T-helper 2 cell treated with Interferon-gamma antibody and Interleukin-4, amounts not matched to agents 5 μg/mL and 100 μg/mL, for 36 hours (primary cell): Measurements from ENCODE around the gene CPZ.
"Not testable (repeated sequence)": the region's sequence is repeated elsewhere in the genome, so short reads cannot be mapped to it uniquely, and the experiment has no call there.

Source experiments
- DNase-seq: peaks from one replicate; pipeline ENCODE4 v3.0.0; 2021; ENCODE audit warnings: low spot score
- H3K27ac Mint-ChIP-seq: one replicate; pipeline ENCODE4 v1.8.0; 2021; ENCODE audit warnings: mild to moderate bottlenecking, mixed read lengths
- H3K27me3 Mint-ChIP-seq: one replicate; pipeline ENCODE4 v1.8.0; 2021; ENCODE audit warnings: low read depth, mixed read lengths
- H3K36me3 Mint-ChIP-seq: one replicate; pipeline ENCODE4 v1.8.0; 2021; ENCODE audit warnings: low read depth, mixed read lengths
- H3K4me1 Mint-ChIP-seq: one replicate; pipeline ENCODE4 v1.8.0; 2021; ENCODE audit warnings: low read depth, mixed read lengths
- H3K4me3 Mint-ChIP-seq: one replicate; pipeline ENCODE4 v1.8.0; 2022; ENCODE audit warnings: mild to moderate bottlenecking, moderate library complexity, mixed read lengths
- H3K9me3 Mint-ChIP-seq: one replicate; pipeline ENCODE4 v1.8.0; 2021; ENCODE audit warnings: mixed read lengths

CPZ gene

DNA sequence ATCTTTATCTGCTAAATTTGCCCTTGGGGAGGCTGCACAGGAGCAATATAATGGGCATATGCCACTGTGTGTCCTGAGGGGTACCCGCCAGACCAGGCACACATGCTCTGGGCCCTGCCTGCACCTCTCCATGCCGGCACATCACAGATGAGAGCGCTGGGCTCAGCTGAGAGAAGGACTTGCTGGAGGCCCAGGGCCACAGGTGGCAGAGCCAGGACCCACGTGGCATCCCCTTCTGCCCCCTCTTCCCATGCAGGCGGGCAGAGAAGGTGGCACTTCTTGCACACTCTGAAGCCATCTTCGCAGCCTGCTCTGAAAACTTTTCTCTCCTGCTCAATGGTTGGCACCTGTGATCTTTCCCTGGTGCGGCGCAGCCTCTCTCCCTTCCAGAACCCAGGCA lies 20.1 kb downstream of the CPZ start:
- no peak overlapping the region for H3K4me3 Mint-ChIP-seq
- H3K36me3 Mint-ChIP-seq: no peaks in the 10 kb centered on the region
- H3K27me3 Mint-ChIP-seq: no peaks in the 10 kb centered on the region
- no peak for DNase-seq
- no peak overlapping the region for H3K27ac Mint-ChIP-seq
- no peaks in the 10 kb centered on the region for H3K4me1 Mint-ChIP-seq
- no peaks in the 10 kb centered on the region for H3K9me3 Mint-ChIP-seq

DNA sequence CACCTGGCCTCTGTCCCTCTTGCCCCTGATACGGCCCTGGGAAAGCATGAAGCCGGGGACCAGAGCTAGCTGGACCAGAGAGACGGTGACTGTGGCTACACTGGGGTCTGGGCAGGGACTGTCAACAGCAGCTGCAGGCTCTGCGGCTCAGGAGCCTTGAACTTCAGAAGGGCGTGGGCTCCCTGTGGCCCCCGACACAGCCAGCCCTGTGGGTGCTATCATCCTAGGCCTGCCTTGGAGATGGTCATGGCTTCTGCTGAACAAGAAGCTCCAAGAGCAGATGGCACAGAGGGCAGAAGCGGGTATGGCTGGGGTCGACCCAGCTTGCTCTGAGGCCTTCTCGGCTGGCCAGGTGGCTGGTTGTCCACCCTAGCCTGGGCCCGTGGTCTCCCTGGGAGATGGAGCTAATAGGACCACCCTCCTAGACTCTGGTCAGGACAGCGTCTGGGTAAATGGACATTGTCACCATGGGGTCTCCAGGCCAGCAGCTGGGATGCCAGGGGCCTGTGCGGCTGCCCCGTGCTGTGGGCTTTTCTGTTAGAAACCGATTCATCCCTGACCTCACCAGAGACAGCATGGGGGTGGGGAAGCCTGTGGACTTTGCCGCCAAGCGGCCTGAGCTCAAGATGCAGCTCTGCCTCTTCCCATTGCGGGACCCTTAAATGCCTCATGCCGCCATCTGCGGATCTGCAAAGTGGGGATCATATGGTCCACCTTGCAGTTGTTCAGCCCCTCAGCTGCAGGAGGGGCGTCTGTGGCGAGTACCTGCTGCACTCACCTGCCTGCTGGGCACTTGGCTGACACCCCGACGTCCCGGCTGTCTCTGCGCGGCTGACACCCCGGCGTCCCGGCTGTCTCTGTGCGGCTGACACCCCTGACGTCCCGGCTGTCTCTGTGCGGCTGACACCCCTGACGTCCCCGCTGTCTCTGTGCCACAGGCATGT lies 21.1 kb downstream of the CPZ start:
- Mint-ChIP-seq H3K9me3 (no peaks in the 10 kb centered on the region), H3K4me3 (no peak overlapping the region), H3K36me3 (no peaks in the 10 kb centered on the region), H3K27me3 (no peaks in the 10 kb centered on the region), H3K4me1 (no peaks in the 10 kb centered on the region), H3K27ac (no peak overlapping the region)
- DNase-seq: no peak

DNA sequence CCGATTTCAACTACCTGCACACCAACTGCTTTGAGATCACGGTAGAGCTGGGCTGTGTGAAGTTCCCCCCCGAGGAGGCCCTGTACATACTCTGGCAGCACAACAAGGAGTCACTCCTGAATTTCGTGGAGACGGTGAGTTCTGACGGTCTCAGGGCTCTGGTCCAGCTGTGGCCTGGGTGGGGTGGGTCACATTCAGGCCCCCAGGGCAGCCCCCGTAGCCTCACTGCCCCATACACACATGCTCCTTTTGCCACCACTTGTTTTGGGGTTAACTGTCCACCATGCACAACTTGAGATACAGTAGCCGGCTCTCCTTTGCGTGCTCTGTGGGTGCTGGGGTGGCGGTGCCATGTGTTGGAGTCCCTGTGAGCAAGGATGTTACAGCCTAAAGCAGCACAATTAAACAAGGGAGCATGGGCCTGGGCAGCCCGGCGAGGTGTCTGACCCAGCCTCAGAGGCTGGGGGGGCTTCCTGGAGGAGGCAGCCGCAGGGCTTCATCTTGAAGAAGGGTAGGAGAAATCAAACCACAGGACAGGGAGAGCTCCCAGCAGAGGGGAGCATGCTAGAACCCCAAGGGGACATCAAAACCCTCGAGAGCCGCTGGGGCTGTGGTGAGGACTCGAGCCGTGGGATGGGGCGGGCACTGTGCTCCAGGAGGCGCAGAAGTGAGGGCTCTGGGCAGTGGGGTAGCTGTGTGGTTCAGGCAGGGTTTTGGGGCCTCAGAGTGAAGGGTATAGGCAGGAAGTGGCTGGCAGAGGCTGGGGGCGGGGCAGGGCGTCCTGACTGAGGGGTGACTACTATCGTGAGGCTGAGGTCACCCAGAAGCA lies 22.0 kb downstream of the CPZ start:
- H3K4me3 Mint-ChIP-seq: no peak overlapping the region
- H3K9me3 Mint-ChIP-seq: no peaks in the 10 kb centered on the region
- H3K4me1 Mint-ChIP-seq: no peaks in the 10 kb centered on the region
- no peak for DNase-seq
- H3K27ac Mint-ChIP-seq: no peak overlapping the region
- H3K36me3 Mint-ChIP-seq: no peaks in the 10 kb centered on the region
- no peaks in the 10 kb centered on the region for H3K27me3 Mint-ChIP-seq

DNA sequence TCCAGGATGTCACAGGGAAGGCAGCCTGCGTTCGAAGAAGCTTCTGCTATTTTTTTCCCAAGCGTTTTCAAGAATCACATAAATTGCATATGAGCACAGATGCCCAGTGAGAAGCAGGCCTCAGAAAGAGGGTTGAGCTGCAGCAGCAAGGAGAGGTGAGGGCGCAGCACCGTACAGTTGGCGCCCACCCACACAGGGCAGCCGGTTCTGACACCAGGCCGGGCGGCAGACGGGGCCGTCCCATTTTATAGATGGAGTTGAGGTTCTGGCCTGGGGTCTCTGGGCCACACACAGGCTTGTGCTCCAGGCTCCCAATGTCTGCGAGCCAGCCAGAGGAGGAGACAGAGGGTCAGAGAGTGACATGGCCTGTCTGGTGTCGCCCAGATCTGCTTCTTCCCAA lies 22.8 kb downstream of the CPZ start:
- no peaks in the 10 kb centered on the region for H3K9me3 Mint-ChIP-seq
- H3K27ac Mint-ChIP-seq: no peak overlapping the region
- no peak overlapping the region for H3K4me3 Mint-ChIP-seq

DNA sequence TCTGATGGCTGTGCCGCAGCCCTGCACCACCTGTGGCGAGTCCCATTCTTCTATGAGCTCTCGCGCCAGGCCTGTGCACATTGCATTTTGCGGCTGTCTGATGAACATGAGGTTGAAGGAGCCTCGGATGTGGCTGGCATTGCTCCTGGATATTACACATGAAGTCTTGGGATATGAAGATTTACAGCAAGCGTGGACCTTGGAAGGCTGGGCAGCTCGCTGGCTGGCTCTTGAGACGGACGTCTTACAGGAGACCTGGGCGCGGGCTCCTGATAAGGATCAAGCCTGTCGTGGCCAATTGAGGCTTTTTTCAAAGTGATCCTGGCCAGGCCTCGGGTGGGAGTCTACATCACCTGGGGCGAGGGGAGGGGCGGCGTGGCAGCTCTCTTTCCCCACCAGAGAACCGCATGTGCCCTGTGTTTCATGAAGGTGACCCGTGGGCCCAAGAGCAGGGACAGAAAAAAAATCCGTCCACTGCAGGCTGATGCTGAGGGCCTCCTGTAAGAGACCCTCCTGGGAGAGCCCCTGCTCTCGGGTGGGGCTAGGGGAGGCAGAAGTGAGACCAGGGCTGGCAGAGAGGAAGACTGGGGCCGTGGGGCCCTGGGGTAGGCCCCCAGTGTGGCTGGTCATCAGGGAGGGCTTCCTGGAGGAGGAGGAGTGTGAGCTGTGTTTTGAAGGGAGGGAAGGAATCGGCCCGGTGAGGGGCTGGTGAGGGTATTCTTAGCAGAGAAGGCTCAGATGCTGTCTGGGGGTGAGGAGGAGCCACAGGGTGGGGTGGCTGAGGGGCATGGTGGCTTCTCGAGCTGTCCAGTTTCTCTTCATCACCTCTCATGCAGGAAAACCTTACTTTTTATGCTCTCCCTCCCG lies 23.6 kb downstream of the CPZ start:
- no peaks in the 10 kb centered on the region for H3K9me3 Mint-ChIP-seq
- H3K27me3 Mint-ChIP-seq: no peaks in the 10 kb centered on the region
- no peaks in the 10 kb centered on the region for H3K4me1 Mint-ChIP-seq
- H3K36me3 Mint-ChIP-seq: no peaks in the 10 kb centered on the region
- no peak overlapping the region for H3K4me3 Mint-ChIP-seq
- no peak overlapping the region for H3K27ac Mint-ChIP-seq
- no peak for DNase-seq

More for the DNA sequence above, 22.8 kb downstream of the CPZ start:
- Mint-ChIP-seq H3K27me3 (no peaks in the 10 kb centered on the region), H3K4me1 (no peaks in the 10 kb centered on the region), H3K36me3 (no peaks in the 10 kb centered on the region)
- DNase-seq: no peak

DNA sequence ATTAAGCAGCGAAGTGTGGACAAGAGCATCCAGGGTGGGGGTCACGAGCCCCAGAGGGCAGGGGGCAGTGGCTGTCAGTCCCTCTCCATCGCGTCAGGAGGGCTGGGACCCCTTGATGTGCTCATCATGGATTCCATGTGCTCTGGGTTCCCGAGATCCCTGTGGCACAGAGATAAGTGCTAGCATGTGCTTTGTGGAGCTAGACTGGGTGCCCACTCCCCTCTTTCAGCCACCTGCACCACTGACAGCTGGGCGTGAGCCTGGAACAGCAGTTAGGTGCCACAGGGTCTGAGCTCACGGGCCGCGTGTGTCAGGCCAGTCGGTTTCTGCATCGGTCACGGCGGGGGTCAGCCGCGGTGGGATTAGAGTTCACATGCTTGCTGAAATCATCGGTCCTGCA lies 24.3 kb downstream of the CPZ start:
- Mint-ChIP-seq H3K4me3 (no peak overlapping the region), H3K27ac (no peak overlapping the region), H3K9me3 (no peaks in the 10 kb centered on the region), H3K4me1 (no peaks in the 10 kb centered on the region), H3K36me3 (no peaks in the 10 kb centered on the region), H3K27me3 (no peaks in the 10 kb centered on the region)
- no peak for DNase-seq

DNA sequence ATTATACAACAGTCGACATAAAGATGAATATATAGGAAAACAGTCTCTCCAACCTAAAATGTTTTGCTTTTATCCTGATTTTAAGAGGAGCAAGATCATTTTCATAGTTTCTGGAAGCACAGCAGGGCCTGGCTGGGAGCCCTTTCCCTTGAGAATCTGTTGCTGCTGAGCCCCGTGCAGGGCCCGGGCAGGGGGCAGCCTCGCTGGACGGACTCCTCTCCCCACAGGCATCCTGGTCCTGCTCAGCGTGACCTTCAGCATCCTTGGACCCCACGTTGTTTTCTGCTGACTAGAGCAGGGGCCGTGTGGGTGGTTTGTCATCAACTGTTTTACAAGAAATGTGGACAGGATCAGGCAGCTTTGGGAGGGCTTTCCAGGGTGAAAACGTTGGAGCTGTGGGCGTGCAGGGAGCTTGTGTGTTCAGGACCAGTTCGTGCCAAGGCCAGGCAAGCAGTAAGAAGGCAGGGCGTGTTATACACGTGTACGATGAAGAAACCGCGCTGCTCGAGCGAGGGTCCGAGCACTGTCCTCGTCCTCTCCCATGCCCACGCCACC lies 25.0 kb downstream of the CPZ start:
- DNase-seq: no peak
- H3K4me1 Mint-ChIP-seq: no peaks in the 10 kb centered on the region
- H3K36me3 Mint-ChIP-seq: no peaks in the 10 kb centered on the region
- H3K27me3 Mint-ChIP-seq: no peaks in the 10 kb centered on the region
- no peak overlapping the region for H3K4me3 Mint-ChIP-seq
- no peaks in the 10 kb centered on the region for H3K9me3 Mint-ChIP-seq
- no peak overlapping the region for H3K27ac Mint-ChIP-seq

DNA sequence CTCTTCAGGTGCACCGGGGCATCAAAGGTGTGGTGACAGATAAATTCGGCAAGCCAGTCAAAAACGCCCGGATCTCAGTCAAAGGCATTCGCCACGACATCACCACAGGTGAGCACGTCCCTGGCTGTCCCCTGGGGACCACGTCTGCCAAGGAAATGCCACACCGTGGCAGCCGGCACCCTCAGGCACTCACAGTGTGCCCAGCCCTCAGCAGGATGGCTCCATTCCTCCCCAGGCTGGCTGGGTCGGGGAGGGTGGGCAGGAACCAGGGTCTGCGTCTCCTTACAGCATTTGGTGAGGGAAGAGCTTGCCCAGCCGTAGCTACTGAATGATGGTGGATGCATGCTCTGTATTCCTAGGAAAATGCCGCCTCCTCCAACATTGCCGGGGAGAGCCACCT lies 25.9 kb downstream of the CPZ start:
- Mint-ChIP-seq H3K36me3 (no peaks in the 10 kb centered on the region), H3K27ac (no peak overlapping the region), H3K27me3 (no peaks in the 10 kb centered on the region), H3K9me3 (no peaks in the 10 kb centered on the region), H3K4me3 (no peak overlapping the region), H3K4me1 (no peaks in the 10 kb centered on the region)
- no peak for DNase-seq

DNA sequence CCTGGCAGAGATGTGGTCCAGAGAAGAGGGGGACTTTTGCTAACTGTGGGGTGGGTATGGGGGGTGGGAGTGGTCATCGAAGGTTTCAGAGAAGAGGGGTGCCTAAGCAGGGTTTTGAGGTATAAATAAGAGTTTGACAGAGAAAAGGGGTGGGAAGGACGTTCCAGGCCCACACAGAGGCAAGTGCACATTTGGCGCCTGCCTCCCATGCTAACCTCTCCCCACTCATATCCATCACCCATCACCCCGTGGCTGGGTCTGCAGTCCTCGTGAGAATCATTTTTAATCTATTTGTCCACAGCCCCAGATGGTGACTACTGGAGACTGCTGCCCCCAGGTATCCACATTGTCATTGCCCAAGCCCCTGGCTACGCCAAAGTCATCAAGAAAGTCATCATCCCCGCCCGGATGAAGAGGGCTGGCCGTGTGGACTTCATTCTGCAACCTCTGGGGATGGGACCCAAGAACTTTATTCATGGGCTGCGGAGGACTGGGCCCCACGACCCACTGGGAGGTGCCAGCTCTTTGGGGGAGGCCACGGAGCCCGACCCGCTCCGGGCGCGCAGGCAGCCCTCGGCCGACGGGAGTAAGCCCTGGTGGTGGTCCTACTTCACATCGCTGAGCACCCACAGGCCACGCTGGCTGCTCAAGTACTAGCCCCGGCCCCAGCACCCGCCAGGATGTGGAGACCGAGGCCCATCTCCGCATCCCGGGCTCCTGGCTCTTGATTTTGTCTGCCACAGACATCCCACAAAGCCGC lies 26.6 kb downstream of the CPZ start:
- no peaks in the 10 kb centered on the region for H3K4me1 Mint-ChIP-seq
- no peak overlapping the region for H3K27ac Mint-ChIP-seq
- no peaks in the 10 kb centered on the region for H3K9me3 Mint-ChIP-seq
- no peak overlapping the region for H3K4me3 Mint-ChIP-seq
- no peak for DNase-seq
- no peaks in the 10 kb centered on the region for H3K36me3 Mint-ChIP-seq
- H3K27me3 Mint-ChIP-seq: no peaks in the 10 kb centered on the region

DNA sequence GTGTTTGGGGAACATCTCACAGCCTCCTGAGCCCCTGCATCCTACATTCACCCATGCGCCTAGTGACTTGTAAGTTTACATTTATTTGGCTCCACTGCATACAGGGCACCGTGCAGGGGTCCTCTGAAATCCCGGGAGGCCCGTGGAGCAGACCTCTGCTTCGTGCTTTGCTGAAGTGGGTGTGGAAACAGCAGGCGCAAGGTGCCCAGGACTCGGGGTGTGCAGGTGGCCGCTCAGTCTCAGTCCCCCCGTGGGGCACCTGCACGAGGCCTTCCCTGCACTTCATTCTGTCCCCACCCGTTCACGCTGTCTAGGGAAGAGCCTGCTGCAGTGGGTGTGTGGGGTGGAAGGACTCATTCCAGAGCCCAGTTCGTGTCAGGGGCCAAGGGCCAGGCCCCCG lies 28.6 kb downstream of the CPZ start:
- H3K27ac Mint-ChIP-seq, H3K27me3 Mint-ChIP-seq, H3K9me3 Mint-ChIP-seq, H3K36me3 Mint-ChIP-seq, H3K4me1 Mint-ChIP-seq, H3K4me3 Mint-ChIP-seq, DNase-seq: not testable (repeated sequence)

DNA sequence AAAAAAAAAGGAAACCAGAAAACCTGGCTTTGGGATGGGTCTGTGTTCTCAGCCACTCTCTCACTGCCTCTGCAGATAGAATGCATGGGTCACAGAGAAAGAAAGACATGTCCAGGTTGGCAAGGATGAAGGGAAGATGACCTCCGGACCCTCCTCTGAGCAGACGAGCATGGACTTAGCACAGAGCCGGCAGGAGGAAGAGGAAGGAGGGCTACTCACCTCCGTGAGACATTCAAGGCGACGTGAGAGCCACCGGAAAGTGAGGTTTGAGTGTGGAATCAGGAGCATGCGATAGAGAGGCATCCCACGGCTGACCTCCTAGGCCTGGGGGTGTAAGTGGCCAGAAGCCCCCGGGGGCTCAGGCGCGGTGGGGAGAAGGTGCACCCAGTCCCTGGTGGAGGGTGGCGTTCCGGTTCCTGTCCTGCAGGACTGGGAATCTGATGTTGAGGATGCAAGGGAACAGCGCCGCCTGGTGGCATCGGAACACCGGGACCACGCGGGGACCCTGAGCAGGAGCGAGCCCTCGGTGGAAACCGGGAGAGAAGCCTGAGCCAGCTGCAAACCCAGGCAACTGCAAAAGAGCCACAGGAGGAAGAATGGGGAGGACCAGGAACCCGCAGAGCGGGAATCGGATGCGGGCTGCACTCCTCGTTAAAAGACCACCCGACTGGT lies 32.2 kb downstream of the CPZ start:
- not testable (repeated sequence) for H3K9me3 Mint-ChIP-seq, H3K4me3 Mint-ChIP-seq, H3K4me1 Mint-ChIP-seq, H3K27me3 Mint-ChIP-seq, DNase-seq, H3K27ac Mint-ChIP-seq, H3K36me3 Mint-ChIP-seq

DNA sequence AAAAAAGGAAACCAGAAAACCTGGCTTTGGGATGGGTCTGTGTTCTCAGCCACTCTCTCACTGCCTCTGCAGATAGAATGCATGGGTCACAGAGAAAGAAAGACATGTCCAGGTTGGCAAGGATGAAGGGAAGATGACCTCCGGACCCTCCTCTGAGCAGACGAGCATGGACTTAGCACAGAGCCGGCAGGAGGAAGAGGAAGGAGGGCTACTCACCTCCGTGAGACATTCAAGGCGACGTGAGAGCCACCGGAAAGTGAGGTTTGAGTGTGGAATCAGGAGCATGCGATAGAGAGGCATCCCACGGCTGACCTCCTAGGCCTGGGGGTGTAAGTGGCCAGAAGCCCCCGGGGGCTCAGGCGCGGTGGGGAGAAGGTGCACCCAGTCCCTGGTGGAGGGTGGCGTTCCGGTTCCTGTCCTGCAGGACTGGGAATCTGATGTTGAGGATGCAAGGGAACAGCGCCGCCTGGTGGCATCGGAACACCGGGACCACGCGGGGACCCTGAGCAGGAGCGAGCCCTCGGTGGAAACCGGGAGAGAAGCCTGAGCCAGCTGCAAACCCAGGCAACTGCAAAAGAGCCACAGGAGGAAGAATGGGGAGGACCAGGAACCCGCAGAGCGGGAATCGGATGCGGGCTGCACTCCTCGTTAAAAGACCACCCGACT lies 37.8 kb downstream of the CPZ start:
- not testable (repeated sequence) for H3K27me3 Mint-ChIP-seq, H3K27ac Mint-ChIP-seq, H3K36me3 Mint-ChIP-seq, H3K4me1 Mint-ChIP-seq, DNase-seq, H3K4me3 Mint-ChIP-seq, H3K9me3 Mint-ChIP-seq
